HCT116 (cell line): Measurements from ENCODE around the gene DERL2. TPM values are rescaled to one million over a fixed set of nuclear protein-coding genes. Genes with fewer than 3 reads are reported as not detected.

Experiments used
- ATAC-seq: fragments of 200-7000 bp; cut with Tn5 transposase; 2 replicates; pipeline ENCODE4 v1.9.1; 2020; ENCODE audit warnings: mild to moderate bottlenecking, moderate library complexity
- BruUV-seq: library from RNA; stranded (reverse); fragments of 400-500 nt; replicated peaks from 2 replicates; lab custom pipeline; 2021; lab: Mats Ljungman, UMichigan
- CTCF ChIA-PET: fragments of 300-600 bp; sonication (Branson Sonifier 250); formaldehyde crosslinking; loops from one replicate; lab custom pipeline; 2021; ENCODE audit warnings: antibody characterized with exemption; lab: Charles Lee
- POLR2A ChIA-PET: fragments of 300-600, 350-600 bp; sonication (Branson Sonifier 250); formaldehyde crosslinking; loops from one replicate; lab custom pipeline; 2021; ENCODE audit warnings: antibody characterized with exemption; lab: Charles Lee
- RAD21 ChIA-PET, 2 experiments: fragments of 300-600 bp; sonication (Branson Sonifier 250); formaldehyde crosslinking; loops; one replicate each; lab custom pipeline; 2023; ENCODE audit warnings: low total read pairs in 2 of 2; ENCODE audit not compliant: uncharacterized antibody in 2 of 2, unreplicated experiment in 2 of 2, low non-redundant PET in 1 of 2; lab: Charles Lee
- DNase-seq: peaks from one replicate; pipeline ENCODE4 v3.0.0-alpha.2; 2010; ENCODE audit warnings: low read depth, low spot score
- H2AFZ ChIP-seq: fragments of 200-600 bp; shearing (Covaris generic), sonication (generic); 2 replicates; pipeline ENCODE4 v1.6.1; 2017; ENCODE audit warnings: low read depth, mixed run types, mixed read lengths, antibody characterized with exemption, low read length; ENCODE audit not compliant: poor library complexity, severe bottlenecking
- H3K27ac ChIP-seq: 2 replicates; pipeline ENCODE4 v1.5.1; 2012; ENCODE audit warnings: low read depth, low read length
- H3K27me3 ChIP-seq: fragments of 200-600 bp; sonication (generic); 2 replicates; pipeline ENCODE4 v1.6.1; 2016; ENCODE audit warnings: mixed run types, low read length, mixed read lengths; ENCODE audit not compliant: insufficient read depth
- H3K36me3 ChIP-seq, 2 experiments: fragments of 200-500 bp in 1 of 2; fragments of 200-600 bp in 1 of 2; sonication (Bioruptor generic) in 1 of 2; sonication (generic) in 1 of 2; 2 replicates each; pipeline versions ENCODE4 v1.5.1 to v1.6.1; 2014 to 2016; ENCODE audit warnings: low read length in 2 of 2, inconsistent platforms in 1 of 2, mixed read lengths in 1 of 2, mixed run types in 1 of 2; ENCODE audit not compliant: insufficient read depth in 2 of 2, control insufficient read depth in 1 of 2
- H3K4me1 ChIP-seq, 2 experiments: fragments of 200-600 bp in 1 of 2; sonication (generic) in 1 of 2; 2 replicates each; pipeline versions ENCODE4 v1.5.1 to v1.6.1; 2012 to 2017; ENCODE audit warnings: low read length in 2 of 2, inconsistent platforms in 1 of 2, mild to moderate bottlenecking in 1 of 2, mixed read lengths in 1 of 2, mixed run types in 1 of 2, moderate library complexity in 1 of 2; ENCODE audit not compliant: insufficient read depth in 2 of 2, control insufficient read depth in 1 of 2
- H3K4me2 ChIP-seq: fragments of 200-600 bp; sonication (generic); 2 replicates; pipeline ENCODE4 v1.6.1; 2017; ENCODE audit warnings: mixed run types, low read length, mixed read lengths
- H3K4me3 ChIP-seq, 2 experiments: fragments of 200-600 bp in 1 of 2; sonication (generic) in 1 of 2; replicated peaks in 1 of 2; 2 replicates each; pipeline ENCODE4 v1.5.1; 2011 to 2016; ENCODE audit warnings: low read length in 2 of 2, control low read depth in 1 of 2, low read depth in 1 of 2, mild to moderate bottlenecking in 1 of 2, mixed read lengths in 1 of 2, mixed run types in 1 of 2
- H3K79me2 ChIP-seq: fragments of 200-600 bp; sonication (generic); 2 replicates; pipeline ENCODE4 v1.6.1; 2017; ENCODE audit warnings: mild to moderate bottlenecking, mixed run types, low read length, moderate library complexity, mixed read lengths; ENCODE audit not compliant: insufficient read depth
- H3K9ac ChIP-seq: fragments of 200-600 bp; sonication (generic); 2 replicates; pipeline ENCODE4 v1.6.1; 2016; ENCODE audit warnings: low read length, mixed read lengths
- H3K9me2 ChIP-seq: fragments of 200-600 bp; sonication (generic), shearing (Covaris generic); 2 replicates; pipeline ENCODE4 v1.6.1; 2017; ENCODE audit warnings: mixed run types, mild to moderate bottlenecking, moderate library complexity; ENCODE audit not compliant: insufficient read depth
- H3K9me3 ChIP-seq, 2 experiments: fragments of 200-500 bp in 1 of 2; fragments of 200-600 bp in 1 of 2; sonication (Bioruptor generic) in 1 of 2; sonication (generic) in 1 of 2; 2 replicates each; pipeline ENCODE4 v1.6.1; 2014 to 2017; ENCODE audit warnings: low read length in 2 of 2, mixed read lengths in 2 of 2, inconsistent platforms in 1 of 2, low read depth in 1 of 2, mild to moderate bottlenecking in 1 of 2, mixed run types in 1 of 2, moderate library complexity in 1 of 2; ENCODE audit not compliant: control insufficient read depth in 1 of 2, insufficient read depth in 1 of 2
- H4K20me1 ChIP-seq: fragments of 200-600 bp; sonication (generic), shearing (Covaris generic); 2 replicates; pipeline ENCODE4 v1.6.1; 2017; ENCODE audit warnings: mixed run types, mild to moderate bottlenecking, moderate library complexity; ENCODE audit not compliant: insufficient read depth
- ATF3 ChIP-seq: IDR thresholded peaks from 2 replicates; pipeline ENCODE4 v1.6.1; 2012
- CBX3 ChIP-seq: IDR thresholded peaks from 2 replicates; pipeline ENCODE4 v1.6.1; 2012; ENCODE audit warnings: low read depth
- CEBPB ChIP-seq: IDR thresholded peaks from 2 replicates; pipeline ENCODE4 v1.6.1; 2012; ENCODE audit warnings: low read depth
- EGR1 ChIP-seq: IDR thresholded peaks from 2 replicates; pipeline ENCODE4 v1.6.1; 2012; ENCODE audit warnings: low read depth
- ELF1 ChIP-seq: IDR thresholded peaks from 2 replicates; pipeline ENCODE4 v1.6.1; 2012; ENCODE audit warnings: low read depth, borderline replicate concordance
- POLR2AphosphoS5 ChIP-seq: IDR thresholded peaks from 2 replicates; pipeline ENCODE4 v1.6.1; 2011; ENCODE audit warnings: mild to moderate bottlenecking, low read depth, low read length, moderate library complexity
- REST ChIP-seq: IDR thresholded peaks from 2 replicates; pipeline ENCODE4 v1.6.1; 2012; ENCODE audit warnings: low read depth
- SIN3A ChIP-seq: IDR thresholded peaks from 2 replicates; pipeline ENCODE4 v1.6.1; 2012; ENCODE audit warnings: low read depth
- SP1 ChIP-seq: IDR thresholded peaks from 2 replicates; pipeline ENCODE4 v1.6.1; 2012; ENCODE audit warnings: low read depth
- TCF7L2 ChIP-seq: IDR thresholded peaks from 2 replicates; pipeline ENCODE4 v1.7.0; 2011; ENCODE audit warnings: borderline replicate concordance, inconsistent platforms; ENCODE audit not compliant: insufficient read depth, insufficient read length; ENCODE audit errors: extremely low read depth
- YY1 ChIP-seq: IDR thresholded peaks from 2 replicates; pipeline ENCODE4 v1.6.1; 2011; ENCODE audit warnings: low read length, low read depth, moderate library complexity, mild to moderate bottlenecking; ENCODE audit not compliant: insufficient replicate concordance; ENCODE audit errors: extremely low read depth
- ZBTB33 ChIP-seq: IDR thresholded peaks from 2 replicates; pipeline ENCODE4 v1.6.1; 2011; ENCODE audit warnings: mild to moderate bottlenecking, low read length, moderate library complexity; ENCODE audit not compliant: insufficient replicate concordance; ENCODE audit errors: extremely low read depth
- ZFX ChIP-seq: fragments of 450-650 bp; IDR thresholded peaks from 2 replicates; pipeline ENCODE4 v1.6.1; 2017
- ZNF274 ChIP-seq: fragments of 200-500 bp; sonication (Bioruptor generic); IDR thresholded peaks from 2 replicates; pipeline ENCODE4 v1.6.1; 2014; ENCODE audit warnings: mild to moderate bottlenecking, low read depth, low read length, inconsistent platforms
- intact Hi-C: fragments of 100-400 bp; cut with micrococcal nuclease; formaldehyde crosslinking; loops from 2 replicates; pipeline ENCODE4 v1.10.0; 2022
- total RNA-seq: library from RNA; stranded (reverse); gene quantifications from one replicate; pipeline ENCODE4 v1.2.1, GENCODE V29; 2021; ENCODE audit not compliant: unreplicated experiment

DERL2 gene
- total RNA-seq, 1 experiment from 2014 or later = 45.6 TPM

GRCh38 chr17:5472511-5472910, 13.5 kb downstream of the DERL2 start:
- Histone ChIP-seq H3K4me2 (no peak overlapping the region), H3K27me3 (no peaks in the 10 kb centered on the region), H3K79me2 (peaks cover 33% of the 10 kb centered on the region), H3K4me1 (peaks cover 0 to 5% of the 10 kb centered on the region in 2 experiments; a peak in 1 of 4 replicates), H2AFZ (no peak overlapping the region), H4K20me1 (no peaks in the 10 kb centered on the region), H3K27ac (no peak overlapping the region), H3K36me3 (peaks cover 9 to 26% of the 10 kb centered on the region in 2 experiments), H3K9ac (no peak overlapping the region), H3K9me2 (no peaks in the 10 kb centered on the region), H3K4me3 (no peak overlapping the region), H3K9me3 (no peaks in the 10 kb centered on the region)
- BruUV-seq = no TSS peak
- no peak for TF ChIP-seq SP1
- no peak for TF ChIP-seq ZFX
- no peak for TF ChIP-seq CEBPB
- TF ChIP-seq POLR2AphosphoS5 = no peak
- TF ChIP-seq TCF7L2 = no peak
- no peak for TF ChIP-seq ELF1
- ChIA-PET POLR2A (no interaction called here), RAD21 (no interaction called here), CTCF (no interaction called here)
- no peak for DNase-seq
- ATAC-seq = no peak
- intact Hi-C loops = no loop called here

GRCh38 chr17:5468075-5468473, 17.9 kb downstream of the DERL2 start:
- no peak for DNase-seq
- peak; percentile 19 for ATAC-seq

More at GRCh38 chr17:5468075-5468473, 17.9 kb downstream of the DERL2 start:
- H3K9me3 ChIP-seq = no peaks in the 10 kb centered on the region
- peak overlapping the region; percentile 91 for H3K9ac ChIP-seq
- no TSS peak for BruUV-seq
- intact Hi-C loops = no loop called here
- no peak overlapping the region for H2AFZ ChIP-seq
- H3K36me3 ChIP-seq = peaks cover 0 to under 1% of the 10 kb centered on the region in 2 experiments; a peak in 1 of 4 replicates
- H3K4me2 ChIP-seq = peak overlapping the region; percentile 82
- no peaks in the 10 kb centered on the region for H3K27me3 ChIP-seq
- peak overlapping the region; percentile 92 to 94 for H3K4me3 ChIP-seq
- H3K9me2 ChIP-seq = no peaks in the 10 kb centered on the region
- peaks cover 0 to 17% of the 10 kb centered on the region in 2 experiments; a peak in 2 of 4 replicates for H3K4me1 ChIP-seq
- ChIA-PET POLR2A (interaction anchor here (1.2 to 1.4 kb wide), 2 partner anchors 18 to 49 kb away, joined by 3 to 11 read pairs; partner anchors contain the start of genes DERL2, MIS12, NUP88 and RPAIN), RAD21 (no interaction called here), CTCF (interaction anchor here (1.4 to 1.7 kb wide), 2 partner anchors 29 kb away, joined by 4 to 6 read pairs; partner anchors contain the start of gene C1QBP)
- TF ChIP-seq CEBPB (no peak), REST (no peak), ZBTB33 (no peak), CBX3 (no peak), ZFX (no peak), ATF3 (no peak), SIN3A (no peak), TCF7L2 (no peak), ZNF274 (no peak), SP1 (no peak), EGR1 (no peak), YY1 (no peak)
- H3K79me2 ChIP-seq = peaks cover 56% of the 10 kb centered on the region
- peaks cover 11% of the 10 kb centered on the region; the same call in 1 of the 2 replicates for H4K20me1 ChIP-seq
- peak overlapping the region; percentile 83 for H3K27ac ChIP-seq
